Putamen (tissue), 1 donor: Measurements from ENCODE around the gene KLHL17.
"Not testable (repeated sequence)": the region's sequence is repeated elsewhere in the genome, so short reads cannot be mapped to it uniquely, and the experiment has no call there.

ENCODE experiments used
- DNase-seq: peaks from one replicate; pipeline ENCODE4 v3.0.0-alpha.2; 2016; ENCODE audit warnings: low spot score

Gene KLHL17

DNA sequence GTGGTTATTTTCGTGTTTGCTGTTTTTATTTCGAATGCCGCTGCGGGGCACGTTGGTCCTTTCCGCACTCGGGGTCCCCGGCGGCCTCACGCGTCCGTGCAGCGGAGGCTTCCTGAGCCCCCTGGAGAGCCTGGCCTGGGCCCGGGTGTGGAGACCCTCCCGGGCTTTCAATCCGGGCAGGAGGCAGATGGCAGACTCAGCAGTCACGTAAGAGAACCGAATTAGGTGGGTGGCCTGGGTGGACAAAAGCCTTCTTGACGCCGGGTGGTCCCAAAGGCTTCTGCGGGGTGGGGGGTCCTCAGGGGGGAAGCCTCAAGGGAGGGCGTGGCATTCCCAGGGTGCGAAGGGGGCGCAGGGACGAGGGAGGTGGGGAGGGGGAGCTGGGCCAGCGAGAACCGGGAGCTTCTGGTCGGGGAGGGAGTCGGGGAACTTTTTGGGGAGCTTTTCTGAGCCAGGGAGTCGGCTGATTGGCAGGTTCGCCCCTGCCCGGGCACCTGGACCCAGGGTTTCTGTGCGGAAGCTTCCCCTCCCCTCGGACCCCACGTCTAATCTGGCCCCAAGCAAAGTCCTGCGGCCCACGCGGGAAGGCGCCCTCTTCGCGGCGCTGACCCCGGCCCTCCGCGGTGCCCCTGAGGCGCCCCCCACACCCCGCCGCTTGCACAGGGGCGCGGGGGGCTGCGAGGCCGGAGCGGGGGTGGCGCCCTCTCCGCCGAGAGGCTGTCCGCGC lies 40.8 kb downstream of the KLHL17 start:
- DNase-seq, result no peak

- no peak for DNase-seq
These were observed 43.4 kb downstream of the KLHL17 start for GRCh38 chr1:1003618-1004419.

GRCh38 chr1:1004420-1004779 lies 44.0 kb downstream of the KLHL17 start:
- DNase-seq, result no peak

DNA sequence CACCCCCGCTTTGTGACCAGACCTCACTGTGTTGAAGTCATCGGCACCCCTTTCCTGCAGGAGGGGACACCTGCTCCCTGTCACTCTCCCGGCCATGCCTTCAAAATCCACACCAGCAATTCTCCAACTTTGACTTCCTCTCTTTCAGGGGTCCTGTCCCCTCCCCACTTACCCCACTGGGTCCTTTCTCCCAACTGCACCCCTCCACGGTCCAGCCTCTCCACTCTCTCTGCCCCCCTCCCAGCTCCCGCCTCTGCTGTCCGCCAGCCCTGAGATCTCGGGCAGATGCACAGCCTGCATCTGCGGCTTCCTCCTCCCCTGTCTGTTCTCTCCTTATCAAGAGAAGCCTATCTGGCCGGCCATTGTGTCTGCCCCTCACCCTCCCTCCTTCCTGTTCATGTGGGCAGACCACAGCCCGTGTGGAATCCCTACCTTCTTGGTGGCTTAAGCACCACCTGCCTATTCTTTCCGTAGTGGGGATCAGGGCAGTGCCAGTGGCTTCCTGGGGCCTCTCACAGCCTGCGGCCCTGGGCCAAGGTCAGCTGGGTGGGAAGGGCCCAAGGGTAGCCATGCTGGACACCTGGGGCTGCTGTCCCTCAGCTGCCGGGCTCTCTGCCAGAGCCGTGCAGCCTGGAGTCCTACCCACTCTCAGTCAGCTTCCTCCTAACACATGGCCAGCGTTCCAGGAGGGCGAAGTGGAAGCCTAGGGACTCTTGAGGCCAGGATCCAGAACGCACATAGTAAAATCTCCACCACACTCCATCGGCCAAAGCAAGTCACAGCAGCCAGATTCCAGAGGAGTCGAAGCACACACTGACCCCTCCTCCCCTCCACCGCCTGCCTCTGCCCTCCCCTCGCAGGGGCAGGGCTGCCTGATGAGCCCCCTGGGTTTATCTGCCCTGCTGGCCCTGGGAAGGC lies 44.7 kb downstream of the KLHL17 start:
- DNase-seq, result no peak

- DNase-seq, result no peak
These were observed 45.5 kb downstream of the KLHL17 start for GRCh38 chr1:1005774-1006304.

DNA sequence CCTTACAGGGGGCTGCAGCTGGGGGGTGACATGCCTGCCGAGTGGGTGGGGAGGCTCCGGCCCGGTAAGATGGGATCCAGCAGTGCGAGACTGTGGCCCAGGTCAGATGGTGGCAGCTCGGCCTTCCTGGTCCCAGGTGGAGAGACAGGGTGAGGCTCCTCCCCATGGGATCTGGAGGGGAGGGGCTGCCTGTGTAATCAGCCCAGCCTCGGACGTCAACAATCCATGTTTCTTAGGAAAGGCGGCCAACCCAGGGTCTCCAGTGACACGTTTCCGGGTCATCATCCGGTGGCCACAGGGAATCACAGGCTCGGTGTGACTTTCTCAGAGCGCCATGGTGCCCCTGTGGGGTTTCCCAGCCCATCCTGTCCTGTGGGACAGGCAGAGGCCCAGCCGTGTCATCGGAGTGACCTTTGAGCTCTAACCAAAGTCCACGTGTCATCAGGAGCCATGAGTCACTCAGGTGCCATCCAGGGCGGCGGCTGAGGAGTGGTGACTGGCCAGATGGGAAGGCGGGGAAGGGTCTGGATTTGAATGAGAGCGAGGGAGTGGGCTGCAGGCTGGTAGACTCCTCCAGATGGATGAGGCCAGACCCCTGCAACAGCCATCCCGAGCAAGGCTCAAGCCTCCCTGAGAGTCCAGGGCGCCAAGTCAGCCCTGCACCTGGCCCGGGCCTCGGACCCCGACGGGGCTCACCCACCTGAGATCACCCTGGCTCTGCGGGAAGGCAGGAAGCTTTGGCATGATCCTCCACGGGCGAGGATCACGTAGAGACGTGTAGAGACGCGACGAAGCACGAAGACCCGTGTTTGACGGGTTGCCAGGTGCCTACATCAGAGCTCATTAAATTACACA lies 46.1 kb downstream of the KLHL17 start:
- DNase-seq, result no peak

DNA sequence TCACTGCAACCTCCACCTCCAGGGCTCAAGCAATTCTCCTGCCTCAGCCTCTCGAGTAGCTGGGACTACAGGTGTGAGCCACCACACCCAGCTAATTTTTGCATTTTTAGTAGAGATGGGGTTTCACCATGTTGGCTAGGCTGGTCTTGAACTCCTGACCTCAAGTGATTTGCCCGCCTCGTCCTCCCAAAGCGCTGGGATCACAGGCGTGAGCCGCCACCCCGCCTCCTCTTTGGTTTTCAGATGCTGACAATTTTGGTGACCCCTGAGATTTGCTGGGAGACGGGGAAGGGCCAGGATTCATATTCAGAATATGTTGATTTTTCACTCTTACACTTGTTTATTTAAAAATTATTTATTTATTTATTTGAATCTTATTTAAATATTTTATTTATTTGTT lies 49.7 kb downstream of the KLHL17 start:
- DNase-seq, result not testable (repeated sequence)

GRCh38 chr1:1011396-1011949 lies 51.1 kb downstream of the KLHL17 start:
- DNase-seq, result no peak

- DNase-seq, result not testable (repeated sequence)
These were observed 52.3 kb downstream of the KLHL17 start for GRCh38 chr1:1012736-1013104.

GRCh38 chr1:1013105-1013921 lies 52.9 kb downstream of the KLHL17 start, which contains the start of gene ISG15:
TSS of gene ISG15 (plus strand) at chr1:1013497. CDS start at chr1:1013574, 77 bp downstream.
- peak; percentile 79 for DNase-seq

DNA sequence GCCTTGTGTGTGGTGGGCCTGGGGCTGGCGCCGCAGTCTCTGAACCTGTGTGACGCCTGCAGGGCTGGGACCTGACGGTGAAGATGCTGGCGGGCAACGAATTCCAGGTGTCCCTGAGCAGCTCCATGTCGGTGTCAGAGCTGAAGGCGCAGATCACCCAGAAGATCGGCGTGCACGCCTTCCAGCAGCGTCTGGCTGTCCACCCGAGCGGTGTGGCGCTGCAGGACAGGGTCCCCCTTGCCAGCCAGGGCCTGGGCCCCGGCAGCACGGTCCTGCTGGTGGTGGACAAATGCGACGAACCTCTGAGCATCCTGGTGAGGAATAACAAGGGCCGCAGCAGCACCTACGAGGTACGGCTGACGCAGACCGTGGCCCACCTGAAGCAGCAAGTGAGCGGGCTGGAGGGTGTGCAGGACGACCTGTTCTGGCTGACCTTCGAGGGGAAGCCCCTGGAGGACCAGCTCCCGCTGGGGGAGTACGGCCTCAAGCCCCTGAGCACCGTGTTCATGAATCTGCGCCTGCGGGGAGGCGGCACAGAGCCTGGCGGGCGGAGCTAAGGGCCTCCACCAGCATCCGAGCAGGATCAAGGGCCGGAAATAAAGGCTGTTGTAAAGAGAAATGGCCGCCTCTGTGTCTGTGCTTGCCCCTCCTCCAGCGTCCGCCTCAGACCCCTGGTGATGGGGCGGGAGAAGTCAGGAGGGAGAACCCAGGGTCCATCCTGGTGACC lies 53.7 kb downstream of the KLHL17 start:
- no peak for DNase-seq

- no peak for DNase-seq
These were observed 54.7 kb downstream of the KLHL17 start for GRCh38 chr1:1014799-1015681.
